OCI-LY7 (cell line): ENCODE results near the gene NCAM1. TPM values are rescaled to one million over a fixed set of nuclear protein-coding genes. Genes with fewer than 3 reads are reported as not detected.

Experiments used
- BruUV-seq: library from RNA; stranded (reverse); fragments of 400-500 nt; replicated peaks from 2 replicates; lab custom pipeline; 2021; lab: Mats Ljungman, UMichigan
- CTCF ChIA-PET: fragments of 300-600 bp; sonication (Branson Sonifier 250); formaldehyde crosslinking; loops from one replicate; lab custom pipeline; 2022; ENCODE audit warnings: antibody characterized with exemption; ENCODE audit not compliant: unreplicated experiment; lab: Charles Lee
- POLR2A ChIA-PET: fragments of 300-600 bp; sonication (Branson Sonifier 250); formaldehyde crosslinking; loops from one replicate; lab custom pipeline; 2022; ENCODE audit warnings: antibody characterized with exemption; lab: Charles Lee
- DNase-seq: peaks from one replicate; pipeline ENCODE4 v3.0.0-alpha.2; 2015; ENCODE audit warnings: low spot score
- H2AFZ ChIP-seq: fragments of 200-600 bp; sonication (generic), shearing (Covaris generic); 2 replicates; pipeline ENCODE4 v1.6.1; 2014; ENCODE audit warnings: mild to moderate bottlenecking, antibody characterized with exemption, low read length, moderate library complexity
- H3K27ac ChIP-seq: fragments of 200-600 bp; sonication (generic); 2 replicates; pipeline ENCODE4 v1.5.1; 2014; ENCODE audit warnings: mixed run types, low read depth, mild to moderate bottlenecking, moderate library complexity, low read length, inconsistent platforms; ENCODE audit not compliant: poor library complexity, severe bottlenecking
- H3K36me3 ChIP-seq: fragments of 200-600 bp; sonication (generic); 2 replicates; pipeline ENCODE4 v1.6.1; 2014; ENCODE audit warnings: mild to moderate bottlenecking, antibody characterized with exemption, low read length, moderate library complexity, mixed read lengths; ENCODE audit not compliant: insufficient read depth
- H3K4me1 ChIP-seq: fragments of 200-600 bp; sonication (generic); 2 replicates; pipeline ENCODE4 v1.5.1; 2014; ENCODE audit warnings: mild to moderate bottlenecking, low read length; ENCODE audit not compliant: insufficient read depth, poor library complexity, severe bottlenecking
- H3K4me2 ChIP-seq: fragments of 200-600 bp; sonication (generic); 2 replicates; pipeline ENCODE4 v1.6.1; 2014; ENCODE audit warnings: mild to moderate bottlenecking, low read length
- H3K4me3 ChIP-seq: fragments of 200-600 bp; sonication (generic); 2 replicates; pipeline ENCODE4 v1.5.1; 2014; ENCODE audit warnings: mild to moderate bottlenecking, low read depth, low read length; ENCODE audit not compliant: poor library complexity, severe bottlenecking
- H3K79me2 ChIP-seq: fragments of 200-600 bp; sonication (generic); 2 replicates; pipeline ENCODE4 v1.6.1; 2016; ENCODE audit warnings: low read depth, mild to moderate bottlenecking, low read length, moderate library complexity, mixed read lengths; ENCODE audit not compliant: insufficient read depth
- H3K9me2 ChIP-seq: fragments of 200-600 bp; sonication (generic); 2 replicates; pipeline ENCODE4 v1.6.1; 2016; ENCODE audit warnings: mild to moderate bottlenecking, low read length, mixed read lengths; ENCODE audit not compliant: insufficient read depth
- H3K9me3 ChIP-seq: fragments of 200-600 bp; sonication (generic); 2 replicates; pipeline ENCODE4 v1.6.1; 2014; ENCODE audit warnings: mild to moderate bottlenecking, mixed run types, low read length, mixed read lengths
- H4K20me1 ChIP-seq: fragments of 200-600 bp; sonication (generic); 2 replicates; pipeline ENCODE4 v1.6.1; 2014; ENCODE audit warnings: mild to moderate bottlenecking, antibody characterized with exemption, low read length, moderate library complexity, mixed read lengths; ENCODE audit not compliant: insufficient read depth
- CTCF ChIP-seq: fragments of 200-600 bp; sonication (generic); conservative IDR thresholded peaks from 2 replicates; pipeline ENCODE4 v1.5.1; 2014; ENCODE audit warnings: mild to moderate bottlenecking, antibody characterized with exemption, low read length, moderate library complexity, mixed read lengths
- EZH2phosphoT487 ChIP-seq: fragments of 200-600 bp; sonication (generic); IDR thresholded peaks from 2 replicates; pipeline ENCODE4 v1.6.1; 2018; ENCODE audit warnings: low read depth, borderline replicate concordance, mild to moderate bottlenecking, mixed run types, antibody characterized with exemption, low read length, moderate library complexity, mixed read lengths
- intact Hi-C: fragments of 100-400 bp; cut with micrococcal nuclease; formaldehyde crosslinking; loops from one replicate; pipeline ENCODE4 v1.10.0; 2022; ENCODE audit not compliant: unreplicated experiment
- total RNA-seq, 2 experiments: library from RNA; depleted of rRNA in 1 of 2; stranded (reverse); fragments of >200 nt in 1 of 2; shearing (Covaris generic) in 1 of 2; gene quantifications; 2 replicates each; pipeline ENCODE4 v1.2.3, GENCODE V29; 2014 to 2022

The NCAM1 gene
- total RNA-seq, 2 experiments from 2014 or later = not detected

- H3K4me1 ChIP-seq = no peaks in the 10 kb centered on the region
- no peak for TF ChIP-seq CTCF
- no peak for TF ChIP-seq EZH2phosphoT487
- DNase-seq = no peak
- no peaks in the 10 kb centered on the region for H3K36me3 ChIP-seq
- no peaks in the 10 kb centered on the region for H3K9me3 ChIP-seq
- ChIA-PET CTCF (no interaction called here), POLR2A (interaction anchor here (0.8 kb wide), 1 partner anchor 23 kb away, joined by 4 read pairs; no protein-coding TSS in a partner anchor)
- H3K4me3 ChIP-seq = no peak overlapping the region
- no peak overlapping the region for H3K4me2 ChIP-seq
- no peak overlapping the region for H3K27ac ChIP-seq
- BruUV-seq = no TSS peak
- H4K20me1 ChIP-seq = no peaks in the 10 kb centered on the region
- H2AFZ ChIP-seq = no peak overlapping the region
- no peaks in the 10 kb centered on the region for H3K79me2 ChIP-seq
- H3K9me2 ChIP-seq = no peaks in the 10 kb centered on the region
- intact Hi-C loops = no loop called here
Measured at GRCh38 chr11:113072237-113072858, 111.1 kb downstream of the NCAM1 start.

DNA sequence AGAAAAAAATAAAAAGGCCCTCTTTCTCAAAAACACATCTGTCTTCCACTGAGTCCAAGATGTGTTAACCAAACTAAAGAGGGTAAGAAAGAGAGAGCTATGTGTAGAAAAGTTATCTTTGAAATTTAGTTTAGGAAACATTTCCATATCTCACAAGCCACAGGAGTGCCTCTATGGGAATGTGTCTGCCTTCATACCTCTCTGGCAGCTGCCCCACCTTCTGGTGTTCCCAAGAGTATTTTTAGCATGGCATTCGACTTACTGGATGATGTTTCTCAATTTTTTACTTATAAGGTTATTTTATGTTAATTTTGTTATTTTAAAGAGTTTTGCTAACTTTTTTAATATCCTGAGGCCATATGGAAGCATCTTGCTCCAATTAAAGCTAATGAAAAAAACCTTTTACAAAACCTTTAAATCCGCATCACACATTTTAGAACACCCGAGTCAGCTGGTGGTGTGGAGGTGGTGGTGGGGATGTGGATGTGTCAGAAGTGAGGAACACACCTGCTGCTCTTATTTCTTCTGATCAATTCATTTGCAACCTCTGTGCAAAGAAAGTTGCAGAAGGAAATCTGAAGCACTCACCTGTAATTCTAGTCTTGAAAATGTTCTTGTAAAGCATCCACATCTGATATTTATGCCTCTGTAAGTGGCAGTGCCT, 112.2 kb downstream of the NCAM1 start:
- BruUV-seq = no TSS peak
- POLR2A ChIA-PET = no interaction called here
- Histone ChIP-seq H3K79me2 (no peaks in the 10 kb centered on the region), H2AFZ (no peak overlapping the region), H4K20me1 (no peaks in the 10 kb centered on the region), H3K36me3 (no peaks in the 10 kb centered on the region), H3K4me3 (no peak overlapping the region), H3K9me3 (no peaks in the 10 kb centered on the region), H3K9me2 (no peaks in the 10 kb centered on the region), H3K4me1 (no peaks in the 10 kb centered on the region), H3K27ac (no peak overlapping the region), H3K4me2 (no peak overlapping the region)
- no peak for TF ChIP-seq CTCF
- no peak for TF ChIP-seq EZH2phosphoT487
- DNase-seq = no peak
- CTCF ChIA-PET = no interaction called here
- intact Hi-C loops = no loop called here

DNA sequence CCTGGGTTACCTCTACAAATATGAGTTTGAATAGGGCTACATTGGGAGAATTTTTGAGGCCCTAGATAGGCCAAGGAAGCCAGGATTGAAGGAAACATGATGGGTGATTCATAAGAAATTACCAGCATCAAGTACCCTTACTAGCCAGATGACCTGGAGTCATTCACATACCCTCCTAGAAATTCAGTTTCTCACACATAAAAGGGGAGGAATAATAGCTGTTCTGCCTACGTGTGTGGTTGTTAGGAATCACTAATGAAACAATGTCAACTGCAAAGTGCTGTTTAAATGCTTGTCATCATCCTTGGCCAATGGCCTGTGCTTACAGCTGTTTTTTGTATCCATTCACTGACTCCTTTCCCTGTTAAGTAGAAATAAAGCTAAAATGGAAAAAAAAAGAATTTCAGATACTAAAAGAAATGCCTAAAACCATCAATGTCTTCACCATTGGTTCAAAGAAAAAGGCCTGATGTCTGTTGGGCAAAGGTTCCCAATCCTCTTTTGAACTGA, 114.4 kb downstream of the NCAM1 start:
- Histone ChIP-seq H3K36me3 (no peaks in the 10 kb centered on the region), H3K4me3 (no peak overlapping the region), H3K4me1 (no peaks in the 10 kb centered on the region), H3K9me3 (no peaks in the 10 kb centered on the region), H3K9me2 (no peaks in the 10 kb centered on the region), H3K79me2 (no peaks in the 10 kb centered on the region), H4K20me1 (no peaks in the 10 kb centered on the region), H3K27ac (no peak overlapping the region), H2AFZ (no peak overlapping the region), H3K4me2 (no peak overlapping the region)
- ChIA-PET CTCF (no interaction called here), POLR2A (interaction anchor here (0.5 to 0.7 kb wide), 2 partner anchors 20 to 52 kb away, joined by 3 read pairs; no protein-coding TSS in a partner anchor)
- no peak for TF ChIP-seq EZH2phosphoT487
- TF ChIP-seq CTCF = no peak
- no peak for DNase-seq
- no TSS peak for BruUV-seq
- intact Hi-C loops = no loop called here
